ENCODE data around the gene TRAF1. TPM values are rescaled to one million over a fixed set of nuclear protein-coding genes. Genes with fewer than 3 reads are reported as not detected.

The TRAF1 gene
- total and polyA plus RNA-seq, 12 donors, result 1.1 to 6.7 (median 2.0) TPM

GRCh38 chr9:120933310-120934055 lies 6.9 kb upstream of the TRAF1 start:
- Histone ChIP-seq H3K27me3 (no peaks in the 10 kb centered on the region), H3K27ac (peak overlapping the region in 7 of 10 donors; percentile 63 to 95 (median 73)), H3K4me3 (no peak overlapping the region), H3K4me1 (peaks cover 15 to 83% (median 62%) of the 10 kb centered on the region in 9 donors), H3K9me3 (no peaks in the 10 kb centered on the region), H3K36me3 (no peaks in the 10 kb centered on the region)
- intact Hi-C loops (cut with DNase I), result loop anchor here in 2 of 10 donors (2.0 to 10.0 kb wide), 2 partner anchors 59 to 65 kb away; partner anchors contain the start of gene PHF19 (in 1 of the 2)
- TF ChIP-seq CTCF (IDR thresholded peaks at IDR 0.05), result no peak
- ATAC-seq (no peak), DNase-seq (no peak)
- 80 to 83% methylated on average over 8 of the region's 8 CpGs for WGBS, 2 donors

- no peak overlapping the region for H3K4me3 ChIP-seq
- TF ChIP-seq CTCF (IDR thresholded peaks at IDR 0.05), result no peak
- 62 to 67% methylated on average over 6 of the region's 6 CpGs for WGBS, 2 donors
- DNase-seq (no peak), ATAC-seq (no peak)
- H3K27me3 ChIP-seq, result no peaks in the 10 kb centered on the region
- H3K27ac ChIP-seq, result peak overlapping the region; percentile 51 to 95 (median 81)
- H3K36me3 ChIP-seq, result no peaks in the 10 kb centered on the region
- no peaks in the 10 kb centered on the region for H3K9me3 ChIP-seq
- intact Hi-C loops (cut with DNase I), result loop anchor here in 2 of 10 donors (2.0 to 10.0 kb wide), 2 partner anchors 57 to 63 kb away; partner anchors contain the start of gene PHF19 (in 1 of the 2)
- peaks cover 15 to 95% (median 68%) of the 10 kb centered on the region in 9 donors for H3K4me1 ChIP-seq
These were observed 5.7 kb upstream of the TRAF1 start for GRCh38 chr9:120932086-120932823.

GRCh38 chr9:120931231-120932085 lies 4.9 kb upstream of the TRAF1 start:
- Histone ChIP-seq H3K9me3 (no peaks in the 10 kb centered on the region), H3K4me1 (peaks cover 15 to 97% (median 63%) of the 10 kb centered on the region in 9 donors), H3K4me3 (no peak overlapping the region), H3K27ac (peak overlapping the region; percentile 51 to 95 (median 81)), H3K27me3 (no peaks in the 10 kb centered on the region), H3K36me3 (no peaks in the 10 kb centered on the region)
- no peak for TF ChIP-seq CTCF (IDR thresholded peaks at IDR 0.05)
- WGBS, 2 donors, result 37 to 53% methylated on average over 4 of the region's 4 CpGs
- ATAC-seq (peak in 6 of 8 donors; percentile 23 to 57 (median 38)), DNase-seq (peak in 1 of 2 donors; percentile 60)
- intact Hi-C loops (cut with DNase I), result loop anchor here in 2 of 10 donors (2.0 to 10.0 kb wide), 2 partner anchors 57 to 63 kb away; partner anchors contain the start of gene PHF19 (in 1 of the 2)
